Measurements from ENCODE around the gene TOP2B. TPM values are rescaled to one million over a fixed set of nuclear protein-coding genes. Genes with fewer than 3 reads are reported as not detected.

The TOP2B gene
- total RNA-seq, 6 experiments from 2014 or later = 26.3 to 42.3 (median 33.5) TPM

GRCh38 chr3:25552251-25552650 lies 112.5 kb downstream of the TOP2B start:
- peaks cover 0 to 1% (median 0%) of the 10 kb centered on the region in 4 donors for H3K4me1 ChIP-seq
- H3K27me3 ChIP-seq = no peaks in the 10 kb centered on the region
- no peak overlapping the region for H3K4me3 ChIP-seq
- no peaks in the 10 kb centered on the region for H3K36me3 ChIP-seq
- no peak overlapping the region for H3K27ac ChIP-seq
- WGBS (ENCODE audit: insufficient coverage, low coverage, low lambda C conversion rate, missing lambda C conversion rate) = 93% methylated on average over 3 of the region's 3 CpGs
- H3K9me3 ChIP-seq = no peaks in the 10 kb centered on the region
- DNase-seq (no peak), ATAC-seq (no peak)
- intact Hi-C loops (cut with DNase I) = no loop called here
- no peak for TF ChIP-seq POLR2A (IDR thresholded peaks at IDR 0.05)

DNA sequence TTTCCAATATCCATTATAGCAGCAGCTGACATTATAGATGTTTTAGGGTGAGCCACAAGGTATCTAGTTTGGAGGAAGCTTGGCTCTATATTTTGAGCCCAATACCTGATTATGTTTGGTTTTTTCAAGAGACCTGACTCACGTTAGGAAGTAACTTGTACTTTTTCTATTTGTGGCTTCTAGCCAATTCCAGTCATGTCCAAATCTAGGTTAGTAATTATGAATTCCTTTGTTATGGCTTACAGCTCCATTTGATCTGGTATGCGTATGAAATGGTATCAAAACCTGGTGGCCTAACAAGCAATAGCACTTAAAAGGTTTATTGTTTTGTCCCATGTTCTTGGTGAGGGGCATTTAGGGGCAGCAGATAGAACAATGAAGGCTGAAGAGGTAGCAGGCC lies 115.9 kb downstream of the TOP2B start:
- Histone ChIP-seq H3K27me3 (no peaks in the 10 kb centered on the region), H3K36me3 (no peaks in the 10 kb centered on the region), H3K4me1 (no peaks in the 10 kb centered on the region), H3K9me3 (no peaks in the 10 kb centered on the region), H3K4me3 (no peak overlapping the region), H3K27ac (no peak overlapping the region)
- DNase-seq = no peak
- TF ChIP-seq CTCF (IDR thresholded peaks at IDR 0.05) = no peak
- ATAC-seq = no peak
- intact Hi-C loops (cut with DNase I) = no loop called here
- 48% methylated on average over 2 of the region's 2 CpGs for WGBS (ENCODE audit: insufficient coverage, low coverage, low lambda C conversion rate, missing lambda C conversion rate)

DNA sequence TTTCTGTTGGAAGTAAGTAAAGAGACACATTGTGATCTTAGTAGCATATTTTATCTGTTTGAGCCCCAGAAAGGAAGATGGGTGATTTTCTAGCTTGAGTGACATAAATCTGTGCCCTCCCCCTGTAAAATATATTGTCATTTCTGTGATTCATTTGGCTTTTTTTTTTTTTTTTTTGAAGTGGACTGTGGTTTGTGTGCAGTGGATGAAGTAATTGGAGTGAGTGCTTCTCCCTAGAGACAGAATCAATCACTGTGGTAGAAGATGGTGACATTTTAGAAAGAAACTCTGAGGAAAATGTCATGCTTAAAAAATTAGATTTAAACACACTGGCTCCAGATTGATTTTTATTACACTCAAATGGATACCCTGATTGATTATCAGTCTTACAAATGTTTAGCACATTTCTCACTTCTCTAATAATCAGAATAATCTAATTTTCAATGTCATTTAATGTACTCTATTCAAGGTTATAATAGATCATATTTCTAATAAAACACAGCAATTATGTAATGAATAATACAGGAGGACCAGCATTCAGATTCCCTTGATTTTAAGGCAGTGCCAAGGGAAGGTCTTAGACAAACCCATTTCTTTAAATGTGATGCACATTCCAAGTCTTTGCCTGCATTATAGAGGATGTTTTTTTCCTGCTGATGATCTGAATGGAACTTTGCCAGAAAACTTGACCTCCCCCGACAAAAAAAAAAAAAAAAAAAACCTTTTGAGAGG lies 116.6 kb downstream of the TOP2B start:
- H3K9me3 ChIP-seq = no peaks in the 10 kb centered on the region

More for the DNA sequence above, 116.6 kb downstream of the TOP2B start:
- Histone ChIP-seq H3K36me3 (no peaks in the 10 kb centered on the region), H3K27me3 (no peaks in the 10 kb centered on the region), H3K27ac (no peak overlapping the region), H3K4me1 (no peaks in the 10 kb centered on the region), H3K4me3 (no peak overlapping the region)
- intact Hi-C loops (cut with DNase I) = no loop called here
- ATAC-seq = no peak
- no peak for DNase-seq
- TF ChIP-seq POLR2A (IDR thresholded peaks at IDR 0.05) (no peak), CTCF (IDR thresholded peaks at IDR 0.05) (no peak)
- 62% methylated on average over 1 of the region's 1 CpG for WGBS (ENCODE audit: insufficient coverage, low coverage, low lambda C conversion rate, missing lambda C conversion rate)

Small RNAs within 50 kb of the gene (microRNA-seq; reads per million reads assigned to microRNA genes)
- gene MIR4442 = 0 to 3.8 reads per million in 2 donors

Small RNAs within 50 kb of the gene (small RNA-seq; reads per million reads assigned to genes)
- gene CRIP1P2 (0 reads per million in 2 experiments), gene RF01161 (0 reads per million in 2 experiments), gene RF02271 (0 reads per million in 2 experiments)

Other genes starting within 250 kb of the TOP2B start
- 1 to 10 TPM; 1.2 to 2.8 (median 2.1) TPM for gene RARB, start 236.6 kb downstream of the TOP2B start, total RNA-seq
- 10 to 100 TPM; 20.8 to 53.1 (median 21.4) TPM for gene NGLY1, start 118.5 kb upstream of the TOP2B start, total RNA-seq
- 10 to 100 TPM; 12.5 to 16.8 (median 15.6) TPM for gene OXSM, start 125.2 kb upstream of the TOP2B start, total RNA-seq